PFSK-1 (cell line): ENCODE measurements around the gene SFXN2.

Experiments used
- FOXP2 ChIP-seq: optimal IDR thresholded peaks from 2 replicates; pipeline ENCODE3; 2011; ENCODE audit warnings: borderline replicate concordance, control low read depth, inconsistent platforms; ENCODE audit not compliant: insufficient read depth; ENCODE audit errors: extremely low read length, extremely low read depth
- POLR2AphosphoS5 ChIP-seq: IDR thresholded peaks from 2 replicates; pipeline ENCODE4 v1.6.1; 2012; ENCODE audit warnings: low read depth, mild to moderate bottlenecking, control low read depth, low read length, moderate library complexity
- SIN3A ChIP-seq: IDR thresholded peaks from 2 replicates; pipeline ENCODE4 v1.6.1; 2012; ENCODE audit warnings: mild to moderate bottlenecking, low read length, moderate library complexity, borderline replicate concordance; ENCODE audit not compliant: insufficient read depth
- TAF1 ChIP-seq: IDR thresholded peaks from 2 replicates; pipeline ENCODE4 v1.6.1; 2012; ENCODE audit warnings: low read length, control low read depth, borderline replicate concordance; ENCODE audit not compliant: insufficient read depth
- TF ChIP-seq, protein P1 (sequence below), 2 experiments: IDR thresholded peaks; 2 replicates each; pipeline versions ENCODE4 v1.6.1 to v1.8.0; 2011 to 2012; ENCODE audit warnings: low read depth in 2 of 2, low read length in 2 of 2, control low read depth in 1 of 2, inconsistent platforms in 1 of 2, mild to moderate bottlenecking in 1 of 2, moderate library complexity in 1 of 2; ENCODE audit not compliant: insufficient read depth in 1 of 2

Gene SFXN2

GRCh38 chr10:102785818-102786217 is 71.4 kb downstream of the SFXN2 start:
- TF ChIP-seq SIN3A (no peak), POLR2AphosphoS5 (no peak), FOXP2 (no peak), TAF1 (no peak)
- TF ChIP-seq, protein P1, sequence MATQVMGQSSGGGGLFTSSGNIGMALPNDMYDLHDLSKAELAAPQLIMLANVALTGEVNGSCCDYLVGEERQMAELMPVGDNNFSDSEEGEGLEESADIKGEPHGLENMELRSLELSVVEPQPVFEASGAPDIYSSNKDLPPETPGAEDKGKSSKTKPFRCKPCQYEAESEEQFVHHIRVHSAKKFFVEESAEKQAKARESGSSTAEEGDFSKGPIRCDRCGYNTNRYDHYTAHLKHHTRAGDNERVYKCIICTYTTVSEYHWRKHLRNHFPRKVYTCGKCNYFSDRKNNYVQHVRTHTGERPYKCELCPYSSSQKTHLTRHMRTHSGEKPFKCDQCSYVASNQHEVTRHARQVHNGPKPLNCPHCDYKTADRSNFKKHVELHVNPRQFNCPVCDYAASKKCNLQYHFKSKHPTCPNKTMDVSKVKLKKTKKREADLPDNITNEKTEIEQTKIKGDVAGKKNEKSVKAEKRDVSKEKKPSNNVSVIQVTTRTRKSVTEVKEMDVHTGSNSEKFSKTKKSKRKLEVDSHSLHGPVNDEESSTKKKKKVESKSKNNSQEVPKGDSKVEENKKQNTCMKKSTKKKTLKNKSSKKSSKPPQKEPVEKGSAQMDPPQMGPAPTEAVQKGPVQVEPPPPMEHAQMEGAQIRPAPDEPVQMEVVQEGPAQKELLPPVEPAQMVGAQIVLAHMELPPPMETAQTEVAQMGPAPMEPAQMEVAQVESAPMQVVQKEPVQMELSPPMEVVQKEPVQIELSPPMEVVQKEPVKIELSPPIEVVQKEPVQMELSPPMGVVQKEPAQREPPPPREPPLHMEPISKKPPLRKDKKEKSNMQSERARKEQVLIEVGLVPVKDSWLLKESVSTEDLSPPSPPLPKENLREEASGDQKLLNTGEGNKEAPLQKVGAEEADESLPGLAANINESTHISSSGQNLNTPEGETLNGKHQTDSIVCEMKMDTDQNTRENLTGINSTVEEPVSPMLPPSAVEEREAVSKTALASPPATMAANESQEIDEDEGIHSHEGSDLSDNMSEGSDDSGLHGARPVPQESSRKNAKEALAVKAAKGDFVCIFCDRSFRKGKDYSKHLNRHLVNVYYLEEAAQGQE (IDR thresholded peaks at IDR 0.05; ENCODE audit: insufficient read depth in 1 of 2, low read depth in 2 of 2, low read length in 2 of 2): no peak

- TF ChIP-seq TAF1 (no peak), POLR2AphosphoS5 (no peak), FOXP2 (no peak), SIN3A (no peak)
- TF ChIP-seq, protein P1 (IDR thresholded peaks at IDR 0.05; ENCODE audit: insufficient read depth in 1 of 2, low read depth in 2 of 2, low read length in 2 of 2): no peak
Measured at GRCh38 chr10:102791754-102792395, 77.4 kb downstream of the SFXN2 start.
